ENCODE results near the gene QRSL1. TPM values are rescaled to one million over a fixed set of nuclear protein-coding genes. Genes with fewer than 3 reads are reported as not detected.

Gene QRSL1
- total and polyA plus RNA-seq, 2 donors (not counting 3 experiments of a cell fraction or from before 2014, with no cell fraction given), result 4.3 to 11.3 TPM

DNA sequence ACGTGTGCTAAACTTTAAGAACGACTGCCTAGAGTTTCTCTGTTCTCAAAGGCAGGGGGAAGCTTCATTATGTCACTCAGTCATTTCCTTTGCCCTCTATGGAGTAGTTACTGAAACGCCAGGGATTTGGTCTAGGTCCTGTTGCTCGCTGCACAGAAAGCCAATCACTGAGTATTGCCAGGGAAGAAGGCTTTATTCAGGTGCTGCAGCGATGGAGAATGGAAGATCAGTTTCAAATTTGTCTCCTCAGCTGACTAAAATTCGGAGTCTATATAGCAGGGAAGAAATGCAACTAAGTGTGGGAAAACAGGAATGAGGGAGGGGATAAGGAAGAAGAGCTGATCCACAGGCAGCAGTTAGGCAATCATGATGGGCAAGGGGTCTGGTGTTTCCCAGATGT, 75.8 kb downstream of the QRSL1 start:
- no peaks in the 10 kb centered on the region for H3K27me3 ChIP-seq (ENCODE audit: control insufficient read depth in 2 of 2, insufficient read depth in 2 of 2, low read length in 2 of 2)
- H3K4me1 ChIP-seq (ENCODE audit: control insufficient read depth, extremely low read depth, insufficient read depth, low read length), result no peaks in the 10 kb centered on the region
- no peaks in the 10 kb centered on the region for H3K9me3 ChIP-seq (replicated peaks; ENCODE audit: control insufficient read depth, insufficient read depth, low read length)
- no TSS peak for BruUV-seq (replicated peaks)
- no peak for TF ChIP-seq JUN (IDR thresholded peaks at IDR 0.05; ENCODE audit: borderline replicate concordance, insufficient read depth, insufficient read length, low read depth)
- TF ChIP-seq POLR2A (IDR thresholded peaks at IDR 0.05; ENCODE audit: low read depth, low read length), result no peak
- no peak for TF ChIP-seq MYC (IDR thresholded peaks at IDR 0.05; ENCODE audit: low read depth, low read length)
- no peak for TF ChIP-seq EZH2 (IDR thresholded peaks at IDR 0.05; ENCODE audit: borderline replicate concordance, low read depth, low read length, severe bottlenecking)
- TF ChIP-seq POLR2AphosphoS5 (IDR thresholded peaks at IDR 0.05; ENCODE audit: insufficient read depth, low read depth, low read length), result no peak
- no peak for TF ChIP-seq FOS (IDR thresholded peaks at IDR 0.05; ENCODE audit: borderline replicate concordance, insufficient read depth, low read length)
- TF ChIP-seq, protein P1, sequence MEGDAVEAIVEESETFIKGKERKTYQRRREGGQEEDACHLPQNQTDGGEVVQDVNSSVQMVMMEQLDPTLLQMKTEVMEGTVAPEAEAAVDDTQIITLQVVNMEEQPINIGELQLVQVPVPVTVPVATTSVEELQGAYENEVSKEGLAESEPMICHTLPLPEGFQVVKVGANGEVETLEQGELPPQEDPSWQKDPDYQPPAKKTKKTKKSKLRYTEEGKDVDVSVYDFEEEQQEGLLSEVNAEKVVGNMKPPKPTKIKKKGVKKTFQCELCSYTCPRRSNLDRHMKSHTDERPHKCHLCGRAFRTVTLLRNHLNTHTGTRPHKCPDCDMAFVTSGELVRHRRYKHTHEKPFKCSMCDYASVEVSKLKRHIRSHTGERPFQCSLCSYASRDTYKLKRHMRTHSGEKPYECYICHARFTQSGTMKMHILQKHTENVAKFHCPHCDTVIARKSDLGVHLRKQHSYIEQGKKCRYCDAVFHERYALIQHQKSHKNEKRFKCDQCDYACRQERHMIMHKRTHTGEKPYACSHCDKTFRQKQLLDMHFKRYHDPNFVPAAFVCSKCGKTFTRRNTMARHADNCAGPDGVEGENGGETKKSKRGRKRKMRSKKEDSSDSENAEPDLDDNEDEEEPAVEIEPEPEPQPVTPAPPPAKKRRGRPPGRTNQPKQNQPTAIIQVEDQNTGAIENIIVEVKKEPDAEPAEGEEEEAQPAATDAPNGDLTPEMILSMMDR (IDR thresholded peaks at IDR 0.05; ENCODE audit: extremely low read depth in 1 of 2, insufficient read depth in 1 of 2, low read depth in 1 of 2, low read length in 2 of 2), result no peak
- no peak for TF ChIP-seq GATA2 (IDR thresholded peaks at IDR 0.05; ENCODE audit: insufficient read depth, insufficient read length, low read depth, low read length)
- TF ChIP-seq, protein P2, sequence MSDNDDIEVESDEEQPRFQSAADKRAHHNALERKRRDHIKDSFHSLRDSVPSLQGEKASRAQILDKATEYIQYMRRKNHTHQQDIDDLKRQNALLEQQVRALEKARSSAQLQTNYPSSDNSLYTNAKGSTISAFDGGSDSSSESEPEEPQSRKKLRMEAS (IDR thresholded peaks at IDR 0.05; ENCODE audit: insufficient read depth, insufficient read length), result no peak
- no peak overlapping the region for H3K9ac ChIP-seq (replicated peaks; ENCODE audit: extremely low read depth, insufficient read depth, low read length)
- intact Hi-C loops (cut with micrococcal nuclease) (no loop called here), dilution Hi-C loops (cut with MboI; ENCODE audit: extremely low pct_ligation_motif_present, low sequenced_read_pairs) (no loop called here)
- ChIA-PET CTCF (no interaction called here), POLR2A (no interaction called here)
- H3K79me2 ChIP-seq (ENCODE audit: control insufficient read depth, insufficient read depth, low read length), result no peaks in the 10 kb centered on the region
- no peaks in the 10 kb centered on the region for H4K20me1 ChIP-seq (replicated peaks; ENCODE audit: control insufficient read depth, extremely low read depth, insufficient read depth, low read length)
- H3K27ac ChIP-seq (ENCODE audit: insufficient read depth, low read depth, low read length), result no peak overlapping the region
- FAIRE-seq (no peak), DNase-seq (ENCODE audit: low read depth, low spot score) (no peak)
- H3K36me3 ChIP-seq (ENCODE audit: control insufficient read depth in 2 of 2, extremely low read depth in 1 of 2, insufficient read depth in 2 of 2, low read length in 2 of 2), result no peaks in the 10 kb centered on the region
- H3K4me3 ChIP-seq (replicated peaks in 1 of 3; ENCODE audit: insufficient read depth in 1 of 3, low read depth in 1 of 3, low read length in 3 of 3), result no peak overlapping the region
- no peaks in the 10 kb centered on the region for H3K9me1 ChIP-seq (replicated peaks; ENCODE audit: control insufficient read depth, extremely low read depth, insufficient read depth, low read length)
- H2AFZ ChIP-seq (ENCODE audit: low read depth, low read length), result no peak overlapping the region
- no peak overlapping the region for H3K4me2 ChIP-seq (ENCODE audit: insufficient read depth, low read length)

Measured in endothelial cell of umbilical vein (primary cell).